ENCODE results near the gene ARPC1B.

- TF ChIP-seq, protein P1, sequence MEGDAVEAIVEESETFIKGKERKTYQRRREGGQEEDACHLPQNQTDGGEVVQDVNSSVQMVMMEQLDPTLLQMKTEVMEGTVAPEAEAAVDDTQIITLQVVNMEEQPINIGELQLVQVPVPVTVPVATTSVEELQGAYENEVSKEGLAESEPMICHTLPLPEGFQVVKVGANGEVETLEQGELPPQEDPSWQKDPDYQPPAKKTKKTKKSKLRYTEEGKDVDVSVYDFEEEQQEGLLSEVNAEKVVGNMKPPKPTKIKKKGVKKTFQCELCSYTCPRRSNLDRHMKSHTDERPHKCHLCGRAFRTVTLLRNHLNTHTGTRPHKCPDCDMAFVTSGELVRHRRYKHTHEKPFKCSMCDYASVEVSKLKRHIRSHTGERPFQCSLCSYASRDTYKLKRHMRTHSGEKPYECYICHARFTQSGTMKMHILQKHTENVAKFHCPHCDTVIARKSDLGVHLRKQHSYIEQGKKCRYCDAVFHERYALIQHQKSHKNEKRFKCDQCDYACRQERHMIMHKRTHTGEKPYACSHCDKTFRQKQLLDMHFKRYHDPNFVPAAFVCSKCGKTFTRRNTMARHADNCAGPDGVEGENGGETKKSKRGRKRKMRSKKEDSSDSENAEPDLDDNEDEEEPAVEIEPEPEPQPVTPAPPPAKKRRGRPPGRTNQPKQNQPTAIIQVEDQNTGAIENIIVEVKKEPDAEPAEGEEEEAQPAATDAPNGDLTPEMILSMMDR (IDR thresholded peaks at IDR 0.05 in 4 of 5, conservative IDR thresholded peaks at IDR 0.05 in 1 of 5): no peak
- TF ChIP-seq POLR2A (IDR thresholded peaks at IDR 0.05): no peak
Observed at GRCh38 chr7:99403764-99404163, 29.2 kb downstream of the ARPC1B start.
